ENCODE results near the gene KLC1.
"Not testable (repeated sequence)": the region's sequence is repeated elsewhere in the genome, so short reads cannot be mapped to it uniquely, and the experiment has no call there.

The KLC1 gene

GRCh38 chr14:103628684-103629502 lies at the start of gene KLC1:
KLC1 (plus strand) TSS chr14:103629211; CDS start chr14:103654565, 25,354 bp downstream.
- H3K27ac ChIP-seq: peak within 1 kb of the TSS; percentile 98
- no peak for DNase-seq (ENCODE audit: low read depth, low spot score)

GRCh38 chr14:103581206-103581605 lies 47.8 kb upstream of the KLC1 start:
- H3K27ac ChIP-seq: peak overlapping the region; percentile 76
- no peak for DNase-seq (ENCODE audit: low read depth, low spot score)

GRCh38 chr14:103581954-103582703 lies 46.9 kb upstream of the KLC1 start:
- peak; percentile 78 for DNase-seq (ENCODE audit: low read depth, low spot score)
- peak overlapping the region; percentile 76 for H3K27ac ChIP-seq

DNA sequence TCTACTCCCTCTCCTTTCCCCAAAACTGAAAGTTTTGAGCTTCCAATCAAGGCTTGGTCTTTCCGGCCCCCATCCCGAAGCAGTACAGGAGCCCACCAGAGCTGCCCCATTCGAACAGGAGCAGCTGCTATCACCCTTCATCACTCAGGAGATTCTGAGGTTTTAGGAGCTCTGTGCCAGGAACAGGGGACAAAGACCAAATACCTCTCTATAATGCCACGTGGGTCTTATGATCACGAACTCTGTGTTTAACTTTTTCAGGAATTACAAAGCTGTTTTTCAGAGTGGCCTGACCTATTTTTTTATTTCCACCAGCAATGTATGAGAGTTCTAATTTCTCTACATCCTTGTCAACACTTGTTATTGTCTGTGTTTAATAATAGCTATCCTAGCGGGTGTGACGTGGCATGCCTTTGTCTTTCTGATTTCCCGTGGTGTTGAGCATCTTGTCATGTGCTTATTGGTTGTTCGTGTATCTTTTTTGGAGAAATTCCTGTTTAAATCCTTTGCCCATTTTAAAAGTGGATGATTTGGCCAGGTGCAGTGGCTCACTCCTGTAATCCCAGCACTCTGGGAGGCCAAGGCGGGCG lies 44.6 kb upstream of the KLC1 start:
- DNase-seq (ENCODE audit: low read depth, low spot score): no peak
- no peak overlapping the region for H3K27ac ChIP-seq

DNA sequence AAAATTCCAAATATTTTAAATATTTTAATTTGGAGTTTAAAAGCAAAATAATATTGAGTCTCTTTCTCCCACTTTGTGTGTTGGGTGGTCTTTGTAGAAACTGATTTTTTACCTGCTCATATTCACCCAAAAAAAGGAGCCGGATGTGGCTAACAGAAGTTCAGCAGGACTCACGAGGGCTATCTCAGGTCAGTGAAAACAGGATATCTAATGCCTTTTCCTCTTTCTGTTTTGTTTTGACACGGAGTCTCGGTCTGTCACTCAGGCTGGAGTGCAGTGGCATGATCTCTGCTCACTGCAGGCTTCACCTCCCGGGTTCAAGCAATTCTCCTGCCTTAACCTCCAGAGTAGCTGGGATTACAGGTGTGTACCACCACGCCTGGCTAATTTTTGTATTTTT lies 35.4 kb upstream of the KLC1 start:
- H3K27ac ChIP-seq: peak overlapping the region; percentile 80
- DNase-seq (ENCODE audit: low read depth, low spot score): no peak

DNA sequence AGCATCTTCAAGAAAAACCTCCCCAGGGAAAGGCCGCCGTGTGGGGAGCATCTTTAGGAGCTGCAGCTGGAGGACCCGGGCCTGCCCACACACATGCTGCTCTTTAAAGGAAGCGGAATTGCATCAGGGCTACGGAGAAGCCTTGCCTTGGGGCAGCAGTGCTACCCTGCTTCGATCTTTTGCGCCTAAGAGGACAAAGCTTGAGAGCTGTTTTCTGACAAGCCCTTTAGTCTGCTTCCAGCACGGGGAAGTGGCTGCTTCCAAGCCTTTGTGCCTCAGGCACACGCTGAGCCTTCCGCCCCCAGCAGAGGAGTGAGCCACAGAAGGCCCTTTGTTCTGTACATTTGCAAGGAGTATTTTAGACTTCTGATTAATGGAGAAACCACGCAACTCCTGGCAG lies 34.7 kb upstream of the KLC1 start:
- peak; percentile 79 for DNase-seq (ENCODE audit: low read depth, low spot score)
- H3K27ac ChIP-seq: peak overlapping the region; percentile 80

- no peak for DNase-seq (ENCODE audit: low read depth, low spot score)
- no peak overlapping the region for H3K27ac ChIP-seq
Observed at GRCh38 chr14:103597623-103598377, 31.2 kb upstream of the KLC1 start.

- no peak for DNase-seq (ENCODE audit: low read depth, low spot score)
- no peak overlapping the region for H3K27ac ChIP-seq
Observed at GRCh38 chr14:103600503-103600902, 28.5 kb upstream of the KLC1 start.

GRCh38 chr14:103604620-103605019 lies 24.4 kb upstream of the KLC1 start:
- no peak for DNase-seq (ENCODE audit: low read depth, low spot score)
- H3K27ac ChIP-seq: no peak overlapping the region

GRCh38 chr14:103606963-103607668 lies 21.9 kb upstream of the KLC1 start:
- no peak overlapping the region for H3K27ac ChIP-seq

GRCh38 chr14:103607822-103608221 lies 21.2 kb upstream of the KLC1 start:
- no peak for DNase-seq (ENCODE audit: low read depth, low spot score)
- no peak overlapping the region for H3K27ac ChIP-seq

More at GRCh38 chr14:103606963-103607668, 21.9 kb upstream of the KLC1 start:
- DNase-seq (ENCODE audit: low read depth, low spot score): no peak

- H3K27ac ChIP-seq; DNase-seq (ENCODE audit: low read depth, low spot score): not testable (repeated sequence)
Observed at GRCh38 chr14:103609081-103609480, 19.9 kb upstream of the KLC1 start.

GRCh38 chr14:103611215-103611614 lies 17.8 kb upstream of the KLC1 start:
- no peak for DNase-seq (ENCODE audit: low read depth, low spot score)
- no peak overlapping the region for H3K27ac ChIP-seq

GRCh38 chr14:103613517-103613916 lies 15.5 kb upstream of the KLC1 start:
- H3K27ac ChIP-seq: no peak overlapping the region
- no peak for DNase-seq (ENCODE audit: low read depth, low spot score)

GRCh38 chr14:103616635-103617300 lies 12.2 kb upstream of the KLC1 start:
- no peak for DNase-seq (ENCODE audit: low read depth, low spot score)
- no peak overlapping the region for H3K27ac ChIP-seq

DNA sequence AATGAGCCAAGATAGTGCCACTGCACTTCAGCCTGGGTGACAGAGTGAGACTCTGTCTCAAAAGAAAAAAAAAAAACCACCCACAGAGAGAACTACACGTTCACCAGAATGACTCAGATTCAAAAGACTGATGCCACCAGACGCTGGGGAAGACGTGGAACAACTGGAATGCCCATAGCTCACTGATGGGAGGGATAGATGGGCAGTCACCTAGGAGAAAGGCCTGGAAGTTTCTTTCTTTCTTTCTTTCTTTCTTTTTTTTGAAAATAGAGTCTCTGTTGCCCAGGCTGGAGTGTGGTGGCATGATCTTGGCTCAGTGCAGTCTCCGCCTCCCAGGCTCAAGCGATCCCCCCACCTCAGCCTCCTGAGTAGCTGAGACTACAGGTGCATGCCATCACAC lies 10.0 kb upstream of the KLC1 start:
- no peak for DNase-seq (ENCODE audit: low read depth, low spot score)
- H3K27ac ChIP-seq: no peak overlapping the region

DNA sequence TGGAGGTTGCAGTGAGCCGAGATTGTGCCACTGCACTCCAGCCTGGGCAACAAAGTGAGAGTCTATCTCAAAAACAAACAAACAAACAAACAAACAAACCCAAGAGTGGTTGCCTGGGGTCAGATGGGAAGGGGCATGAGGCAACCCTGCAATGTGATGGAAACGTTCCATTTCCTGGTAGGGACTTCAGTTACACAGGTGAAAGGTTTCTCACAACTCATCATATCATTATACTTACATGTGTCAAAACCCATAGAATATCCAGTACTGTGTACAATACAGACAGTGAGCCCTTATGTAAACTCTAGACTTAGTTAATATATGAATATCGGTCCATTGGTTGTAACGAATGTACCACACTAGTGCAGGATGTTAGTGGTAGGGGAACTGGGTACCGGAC lies 7.2 kb upstream of the KLC1 start:
- no peak overlapping the region for H3K27ac ChIP-seq
- DNase-seq (ENCODE audit: low read depth, low spot score): no peak

- DNase-seq (ENCODE audit: low read depth, low spot score): no peak
- no peak overlapping the region for H3K27ac ChIP-seq
Observed at GRCh38 chr14:103623308-103623707, 5.7 kb upstream of the KLC1 start.

DNA sequence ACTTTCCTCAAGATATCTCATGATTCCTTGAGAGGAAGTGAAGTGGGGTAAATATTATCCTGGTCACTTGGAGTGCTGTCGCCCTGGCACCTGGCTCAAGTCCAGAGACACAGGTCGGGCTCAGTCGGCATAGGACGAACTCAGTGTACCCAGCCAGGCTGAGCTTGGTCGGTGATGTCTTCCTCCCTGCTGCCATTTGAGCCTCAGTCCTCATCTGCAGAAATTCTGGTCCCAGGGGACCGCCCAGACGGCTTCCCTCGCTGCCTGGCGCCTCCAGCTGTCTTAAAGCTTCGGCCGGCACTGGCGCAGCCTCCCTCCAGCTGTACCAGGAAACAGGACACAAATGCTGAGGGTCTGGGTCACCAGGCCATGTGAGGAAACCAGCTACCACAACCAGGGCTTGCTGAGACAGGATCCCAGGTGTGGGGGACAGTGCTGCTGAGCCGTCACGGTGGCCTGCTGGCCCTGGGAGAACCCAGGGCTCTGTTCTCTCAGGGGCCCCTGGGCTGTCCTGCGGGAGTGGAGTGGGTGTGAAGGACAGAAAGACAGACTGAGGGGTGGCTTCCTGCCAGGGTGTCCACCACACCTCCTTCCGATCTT lies 5.0 kb upstream of the KLC1 start:
- H3K27ac ChIP-seq: peak overlapping the region; percentile 78
- no peak for DNase-seq (ENCODE audit: low read depth, low spot score)

Measured in epithelial cell of prostate (primary cell).